PFSK-1 (cell line): ENCODE measurements around the gene ANKRD34B.

Experiments
- FOXP2 ChIP-seq: optimal IDR thresholded peaks from 2 replicates; pipeline ENCODE3; 2011; ENCODE audit warnings: borderline replicate concordance, control low read depth, inconsistent platforms; ENCODE audit not compliant: insufficient read depth; ENCODE audit errors: extremely low read length, extremely low read depth
- POLR2AphosphoS5 ChIP-seq: IDR thresholded peaks from 2 replicates; pipeline ENCODE4 v1.6.1; 2012; ENCODE audit warnings: low read depth, mild to moderate bottlenecking, control low read depth, low read length, moderate library complexity
- REST ChIP-seq, 2 experiments: IDR thresholded peaks; 2 replicates each; pipeline versions ENCODE4 v1.6.1 to v1.8.0; 2011 to 2012; ENCODE audit warnings: low read depth in 2 of 2, low read length in 2 of 2, control low read depth in 1 of 2, inconsistent platforms in 1 of 2, mild to moderate bottlenecking in 1 of 2, moderate library complexity in 1 of 2; ENCODE audit not compliant: insufficient read depth in 1 of 2
- SIN3A ChIP-seq: IDR thresholded peaks from 2 replicates; pipeline ENCODE4 v1.6.1; 2012; ENCODE audit warnings: mild to moderate bottlenecking, low read length, moderate library complexity, borderline replicate concordance; ENCODE audit not compliant: insufficient read depth
- TAF1 ChIP-seq: IDR thresholded peaks from 2 replicates; pipeline ENCODE4 v1.6.1; 2012; ENCODE audit warnings: low read length, control low read depth, borderline replicate concordance; ENCODE audit not compliant: insufficient read depth

The ANKRD34B gene

GRCh38 chr5:80541392-80541791, 28.7 kb downstream of the ANKRD34B start:
- TF ChIP-seq FOXP2 (no peak), SIN3A (no peak), POLR2AphosphoS5 (no peak), TAF1 (no peak), REST (IDR thresholded peaks at IDR 0.05; ENCODE audit: insufficient read depth in 1 of 2, low read depth in 2 of 2, low read length in 2 of 2) (no peak)

- TF ChIP-seq SIN3A (no peak), REST (IDR thresholded peaks at IDR 0.05; ENCODE audit: insufficient read depth in 1 of 2, low read depth in 2 of 2, low read length in 2 of 2) (no peak), POLR2AphosphoS5 (no peak), TAF1 (no peak), FOXP2 (no peak)
Measured at GRCh38 chr5:80540691-80541090, 29.4 kb downstream of the ANKRD34B start.

GRCh38 chr5:80516826-80517225, 53.3 kb downstream of the ANKRD34B start:
- no peak for TF ChIP-seq TAF1
- no peak for TF ChIP-seq SIN3A
- no peak for TF ChIP-seq REST (IDR thresholded peaks at IDR 0.05; ENCODE audit: insufficient read depth in 1 of 2, low read depth in 2 of 2, low read length in 2 of 2)
- TF ChIP-seq POLR2AphosphoS5, result no peak
- no peak for TF ChIP-seq FOXP2

- TF ChIP-seq FOXP2 (no peak), TAF1 (no peak), SIN3A (no peak), POLR2AphosphoS5 (no peak), REST (IDR thresholded peaks at IDR 0.05; ENCODE audit: insufficient read depth in 1 of 2, low read depth in 2 of 2, low read length in 2 of 2) (no peak)
Measured at GRCh38 chr5:80509362-80509761, 60.7 kb downstream of the ANKRD34B start.

- TF ChIP-seq FOXP2 (no peak), TAF1 (no peak), REST (IDR thresholded peaks at IDR 0.05; ENCODE audit: insufficient read depth in 1 of 2, low read depth in 2 of 2, low read length in 2 of 2) (no peak), POLR2AphosphoS5 (no peak), SIN3A (no peak)
Measured at GRCh38 chr5:80508844-80509243, 61.2 kb downstream of the ANKRD34B start.
